HG02938 (cell line): ENCODE data around the gene NKAIN2.

Source experiments
- ATAC-seq: cut with Tn5 transposase; IDR thresholded peaks from one replicate; pipeline ENCODE4 v1.9.1; 2021; ENCODE audit warnings: mild to moderate bottlenecking, moderate library complexity; ENCODE audit not compliant: unreplicated experiment

Gene NKAIN2

GRCh38 chr6:124478906-124479305, 675.2 kb downstream of the NKAIN2 start:
- ATAC-seq: no peak

DNA sequence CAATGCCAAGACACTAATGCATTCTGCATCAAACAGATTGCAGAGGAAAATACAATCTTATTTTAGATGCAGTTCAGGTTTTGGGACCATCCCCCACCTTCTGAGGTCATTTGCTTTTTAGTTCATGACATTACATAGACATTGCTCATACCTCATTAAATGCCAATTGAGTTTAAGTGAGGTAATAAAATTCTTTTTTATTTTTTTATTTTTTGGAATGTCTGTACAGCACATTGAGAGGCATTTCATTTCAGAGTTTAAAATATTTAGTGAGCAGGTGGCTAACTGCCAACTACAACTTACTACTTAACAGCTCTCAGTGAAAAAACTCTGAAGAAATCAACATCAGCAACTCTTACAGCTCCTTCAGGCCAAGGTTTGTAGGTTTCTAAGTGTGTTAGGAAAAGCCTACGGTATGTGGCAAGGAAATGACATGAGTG, 676.3 kb downstream of the NKAIN2 start:
- ATAC-seq: no peak

- no peak for ATAC-seq
Observed at GRCh38 chr6:124482071-124482491, 678.4 kb downstream of the NKAIN2 start.

GRCh38 chr6:124487623-124488431, 684.2 kb downstream of the NKAIN2 start:
- no peak for ATAC-seq

GRCh38 chr6:124490122-124490521, 686.5 kb downstream of the NKAIN2 start:
- no peak for ATAC-seq

- no peak for ATAC-seq
Observed at GRCh38 chr6:124493259-124493658, 689.6 kb downstream of the NKAIN2 start.

- no peak for ATAC-seq
Observed at GRCh38 chr6:124494956-124495664, 691.4 kb downstream of the NKAIN2 start.

DNA sequence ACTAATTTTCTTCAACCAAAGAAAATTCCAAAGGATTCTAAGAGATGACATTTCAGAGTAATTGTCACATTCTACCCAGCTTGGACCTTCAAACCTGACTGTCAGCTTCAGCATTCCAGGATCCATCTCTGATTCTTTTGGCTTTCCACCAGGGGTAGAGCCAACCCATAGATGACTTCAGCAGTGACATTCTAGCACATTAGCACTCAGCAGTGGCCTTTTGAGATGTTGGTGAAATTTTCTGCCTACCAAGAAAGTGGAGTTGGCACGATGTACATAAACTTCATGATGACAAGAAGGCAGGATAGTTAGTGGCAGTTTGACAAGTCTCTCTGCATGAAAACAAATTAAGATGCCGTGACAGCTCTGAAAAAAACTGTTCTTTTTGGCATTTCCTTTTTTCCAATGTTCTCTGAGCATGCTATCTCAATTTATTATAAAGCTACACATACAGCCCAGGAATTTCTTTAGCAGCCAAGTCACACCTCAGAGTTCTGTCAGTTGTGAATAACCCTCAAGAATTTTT, 692.1 kb downstream of the NKAIN2 start:
- ATAC-seq: no peak

DNA sequence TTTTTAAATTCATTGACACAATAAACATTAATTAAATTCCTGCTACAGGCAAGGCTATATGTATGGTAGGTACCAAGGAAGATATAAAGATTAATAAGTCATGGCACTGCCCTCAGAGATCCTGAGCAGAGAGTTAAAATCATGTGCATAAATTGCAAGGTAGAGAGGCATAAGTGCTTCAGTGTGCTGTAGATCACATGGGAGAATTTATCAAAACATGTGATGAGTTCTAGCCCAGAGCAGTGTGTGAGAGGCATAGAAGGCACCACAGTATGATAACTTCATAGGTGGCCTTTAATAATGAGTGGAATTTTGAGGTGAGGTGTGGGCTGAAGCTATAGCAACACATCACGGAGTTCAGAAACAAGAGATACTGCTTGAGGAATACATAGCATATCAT, 692.7 kb downstream of the NKAIN2 start:
- ATAC-seq: no peak

DNA sequence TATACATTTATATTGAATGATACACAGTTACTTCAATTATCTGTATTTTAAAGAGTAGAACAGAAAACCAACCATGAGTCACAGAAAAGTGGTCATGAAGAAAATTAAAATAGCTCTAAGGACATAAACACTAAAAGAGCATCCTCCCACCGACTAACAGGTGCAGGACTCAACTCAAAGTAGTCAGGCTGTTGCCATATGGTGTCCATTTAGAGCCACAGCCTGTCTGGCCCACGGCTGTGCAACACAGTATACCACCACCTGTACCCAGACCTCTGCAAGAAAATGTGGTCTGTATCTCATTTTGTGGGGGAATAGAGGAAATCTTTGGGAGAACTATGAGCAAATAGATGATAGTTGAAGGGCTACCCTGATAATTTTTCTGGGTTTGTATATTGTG, 708.8 kb downstream of the NKAIN2 start:
- no peak for ATAC-seq

GRCh38 chr6:124517339-124517738, 713.7 kb downstream of the NKAIN2 start:
- no peak for ATAC-seq

- no peak for ATAC-seq
Observed at GRCh38 chr6:124520514-124520913, 716.8 kb downstream of the NKAIN2 start.

DNA sequence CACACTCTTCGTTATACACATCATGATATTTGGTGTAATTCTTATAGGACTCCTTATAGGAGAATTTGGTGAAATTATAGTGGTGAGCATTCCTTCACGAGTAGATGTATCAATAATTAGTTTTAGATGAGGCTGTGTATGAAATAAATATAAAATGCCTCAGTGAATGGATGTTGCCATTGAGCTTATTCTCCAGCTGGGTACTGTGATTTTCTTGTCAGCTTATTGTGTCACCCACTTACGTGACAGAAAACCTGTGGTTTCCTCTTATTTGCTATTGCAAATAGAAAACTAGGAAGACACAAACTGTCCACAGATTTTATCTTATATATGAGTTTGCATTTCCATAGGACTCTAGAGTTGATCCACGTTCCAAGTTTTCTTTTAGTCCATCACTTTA, 718.7 kb downstream of the NKAIN2 start:
- ATAC-seq: no peak

DNA sequence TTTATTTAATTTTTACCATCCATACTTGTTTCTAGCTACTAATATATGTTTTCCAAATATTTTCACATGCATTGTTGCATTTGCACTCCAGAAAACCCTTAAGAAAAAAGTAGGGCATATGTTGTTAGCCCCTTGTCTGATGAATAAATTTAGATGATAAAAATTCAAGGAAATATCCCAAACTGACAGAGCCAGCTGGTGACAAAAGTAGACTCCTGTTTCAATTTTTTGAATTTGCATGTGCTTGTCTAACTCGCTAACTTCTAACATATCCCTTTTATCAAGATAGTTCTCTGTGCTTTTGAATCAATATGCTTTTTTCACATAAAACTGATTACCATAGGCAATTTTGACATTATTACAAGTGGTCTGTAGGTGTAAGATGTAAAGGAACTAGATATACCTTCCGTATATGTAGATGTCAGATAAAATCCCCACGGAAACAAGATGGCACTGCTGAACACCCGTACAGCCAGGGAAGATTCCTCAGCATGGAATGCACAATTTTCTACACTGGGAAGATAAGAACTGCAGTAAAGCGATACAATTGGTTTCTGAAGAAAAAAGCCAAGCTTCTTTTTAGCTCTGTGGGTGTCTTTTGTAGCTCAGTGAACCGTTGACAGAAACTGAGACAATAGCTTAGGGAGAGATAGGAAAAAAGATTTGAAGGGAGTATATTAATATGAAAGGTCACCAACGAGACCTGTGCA, 721.0 kb downstream of the NKAIN2 start:
- ATAC-seq: no peak

- no peak for ATAC-seq
Observed at GRCh38 chr6:124530926-124531325, 727.3 kb downstream of the NKAIN2 start.

GRCh38 chr6:124535299-124535698, 731.6 kb downstream of the NKAIN2 start:
- no peak for ATAC-seq

DNA sequence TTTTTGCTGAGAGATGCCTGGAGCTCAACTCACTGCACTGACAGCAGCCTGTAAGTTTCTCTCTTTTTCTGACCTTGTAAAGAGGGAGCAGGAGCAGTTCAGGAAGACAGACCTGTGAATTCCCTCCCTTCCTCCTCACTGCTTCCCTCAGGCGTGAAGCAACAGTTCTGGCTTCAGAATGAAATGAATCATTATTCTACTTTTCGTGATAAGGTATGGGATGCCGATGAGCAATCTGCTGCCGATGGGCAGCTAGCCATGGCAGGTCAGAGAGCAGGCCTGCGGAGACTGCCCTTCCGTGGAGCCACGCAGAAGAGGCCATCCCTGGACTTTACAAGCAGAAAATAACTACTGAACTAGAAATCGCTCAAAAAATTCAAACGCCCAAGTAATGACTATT, 732.1 kb downstream of the NKAIN2 start:
- ATAC-seq: no peak

GRCh38 chr6:124536157-124536841, 732.6 kb downstream of the NKAIN2 start:
- no peak for ATAC-seq

DNA sequence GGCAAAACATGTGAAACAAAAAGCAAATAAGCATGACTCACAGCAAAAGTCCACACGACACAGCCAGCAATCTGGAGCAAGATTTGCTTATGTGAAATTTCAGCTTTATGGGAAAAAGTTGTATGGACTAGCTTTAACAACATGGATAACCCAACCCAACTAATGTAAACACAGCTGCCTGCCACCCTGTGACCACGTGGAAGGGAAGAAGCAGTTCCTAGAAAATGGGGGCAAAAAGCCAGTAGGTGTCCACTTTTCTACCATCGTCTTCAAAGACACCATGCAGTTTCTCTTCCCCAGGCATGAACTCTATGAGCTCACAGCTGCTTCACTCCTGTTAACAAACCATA, 733.2 kb downstream of the NKAIN2 start:
- ATAC-seq: no peak

DNA sequence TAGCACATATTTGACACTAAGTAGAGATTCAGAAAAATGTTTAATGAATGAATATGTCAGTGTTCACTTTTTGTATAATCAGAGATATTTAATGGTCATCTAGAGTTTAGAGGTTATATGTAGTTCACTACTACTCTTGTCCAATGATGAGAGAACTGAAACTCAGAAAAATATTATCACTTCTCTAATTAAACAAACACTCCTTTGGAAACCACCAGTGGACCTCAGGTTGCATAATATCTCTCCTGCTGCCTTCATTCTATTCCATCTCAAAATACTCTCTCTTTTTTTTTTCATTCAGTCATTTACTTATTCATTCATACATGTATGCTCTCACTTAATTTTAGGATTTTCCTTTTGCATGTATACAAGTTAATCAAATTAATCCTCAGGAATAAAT, 735.4 kb downstream of the NKAIN2 start:
- no peak for ATAC-seq

- ATAC-seq: no peak
Observed at GRCh38 chr6:124541573-124541972, 737.9 kb downstream of the NKAIN2 start.
